HEK293T (cell line): ENCODE results near the gene OR2T11.

Source experiments
- CTCF ChIA-PET: fragments of 350-600 bp; formaldehyde crosslinking; extraction: SDS; loops from one replicate; lab custom pipeline; 2021; ENCODE audit warnings: antibody characterized with exemption, inconsistent platforms; lab: Yijun Ruan, JAX
- POLR2A ChIA-PET: fragments of 350-600 bp; formaldehyde crosslinking; extraction: SDS; loops from one replicate; lab custom pipeline; 2020; ENCODE audit warnings: antibody characterized with exemption, inconsistent platforms; lab: Yijun Ruan, JAX
- DNase-seq: peaks from one replicate; pipeline ENCODE4 v3.0.0; 2012; ENCODE audit warnings: mixed read lengths; ENCODE audit errors: extremely low spot score
- ARNT ChIP-seq: fragments of 450-650 bp; IDR thresholded peaks from 2 replicates; pipeline ENCODE4 v1.6.1; 2017; ENCODE audit warnings: mild to moderate bottlenecking
- BHLHE40 ChIP-seq: fragments of 450-650 bp; IDR thresholded peaks from 2 replicates; pipeline ENCODE4 v1.6.1; 2016; ENCODE audit warnings: mild to moderate bottlenecking, moderate library complexity, borderline replicate concordance
- CTBP1 ChIP-seq: fragments of 450-650 bp; IDR thresholded peaks from 2 replicates; pipeline ENCODE4 v1.6.1; 2016; ENCODE audit warnings: borderline replicate concordance
- ELF4 ChIP-seq: fragments of 450-650 bp; IDR thresholded peaks from 2 replicates; pipeline ENCODE4 v1.6.1; 2017; ENCODE audit warnings: antibody characterized with exemption
- FOXA1 ChIP-seq: fragments of 450-650 bp; IDR thresholded peaks from 2 replicates; pipeline ENCODE4 v1.6.1; 2016; ENCODE audit warnings: mild to moderate bottlenecking
- FOXK2 ChIP-seq: fragments of 450-650 bp; IDR thresholded peaks from 2 replicates; pipeline ENCODE4 v1.6.1; 2016; ENCODE audit warnings: mild to moderate bottlenecking
- FOXM1 ChIP-seq: fragments of 450-650 bp; IDR thresholded peaks from 2 replicates; pipeline ENCODE4 v1.6.1; 2017; ENCODE audit warnings: mild to moderate bottlenecking, borderline replicate concordance
- HDGF ChIP-seq: fragments of 450-650 bp; IDR thresholded peaks from 2 replicates; pipeline ENCODE4 v1.6.1; 2017; ENCODE audit warnings: antibody characterized with exemption, borderline replicate concordance
- L3MBTL2 ChIP-seq: fragments of 450-650 bp; conservative IDR thresholded peaks from 2 replicates; pipeline ENCODE4 v1.6.1; 2016; ENCODE audit warnings: mild to moderate bottlenecking
- LEF1 ChIP-seq: fragments of 450-650 bp; IDR thresholded peaks from 2 replicates; pipeline ENCODE4 v1.6.1; 2017; ENCODE audit warnings: mild to moderate bottlenecking, borderline replicate concordance
- NFRKB ChIP-seq: fragments of 450-650 bp; IDR thresholded peaks from 2 replicates; pipeline ENCODE4 v1.6.1; 2016; ENCODE audit warnings: mild to moderate bottlenecking, moderate library complexity
- SP1 ChIP-seq: fragments of 450-650 bp; IDR thresholded peaks from 2 replicates; pipeline ENCODE4 v1.6.1; 2017
- SUZ12 ChIP-seq: fragments of 450-650 bp; IDR thresholded peaks from 2 replicates; pipeline ENCODE4 v1.6.1; 2016; ENCODE audit warnings: mild to moderate bottlenecking
- TARDBP ChIP-seq: fragments of 450-650 bp; IDR thresholded peaks from 2 replicates; pipeline ENCODE4 v1.6.1; 2016
- ZNF384 ChIP-seq: fragments of 450-650 bp; IDR thresholded peaks from 2 replicates; pipeline ENCODE4 v1.6.1; 2016
- TF ChIP-seq, protein P1 (sequence below): fragments of 450-650 bp; IDR thresholded peaks from 2 replicates; pipeline ENCODE4 v1.6.1; 2016

OR2T11 gene

DNA sequence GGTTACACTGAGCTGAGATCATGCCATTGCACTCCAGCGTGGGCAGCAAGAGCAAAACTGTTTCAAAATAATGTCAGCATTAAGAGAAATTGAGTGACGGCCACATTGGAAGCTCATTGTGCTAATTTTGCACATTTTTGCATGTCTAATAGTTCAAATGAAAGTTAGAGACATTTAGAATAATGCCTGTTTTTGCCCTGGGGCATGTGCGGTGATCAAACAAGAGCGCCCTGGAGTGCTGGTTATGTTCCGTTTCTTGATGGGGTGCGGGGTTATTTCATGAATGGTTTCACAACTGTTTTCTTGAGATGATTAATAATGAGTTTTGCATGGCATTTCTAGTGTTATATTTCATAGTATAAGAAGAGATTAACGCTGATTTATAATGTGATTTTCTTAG is 13.1 kb downstream of the OR2T11 start:
- DNase-seq, result no peak
- no peak for TF ChIP-seq FOXM1
- TF ChIP-seq ZNF384, result no peak
- no peak for TF ChIP-seq BHLHE40
- TF ChIP-seq TARDBP, result no peak
- no peak for TF ChIP-seq SUZ12
- no peak for TF ChIP-seq L3MBTL2
- TF ChIP-seq FOXA1, result no peak
- no peak for TF ChIP-seq NFRKB
- TF ChIP-seq, protein P1, sequence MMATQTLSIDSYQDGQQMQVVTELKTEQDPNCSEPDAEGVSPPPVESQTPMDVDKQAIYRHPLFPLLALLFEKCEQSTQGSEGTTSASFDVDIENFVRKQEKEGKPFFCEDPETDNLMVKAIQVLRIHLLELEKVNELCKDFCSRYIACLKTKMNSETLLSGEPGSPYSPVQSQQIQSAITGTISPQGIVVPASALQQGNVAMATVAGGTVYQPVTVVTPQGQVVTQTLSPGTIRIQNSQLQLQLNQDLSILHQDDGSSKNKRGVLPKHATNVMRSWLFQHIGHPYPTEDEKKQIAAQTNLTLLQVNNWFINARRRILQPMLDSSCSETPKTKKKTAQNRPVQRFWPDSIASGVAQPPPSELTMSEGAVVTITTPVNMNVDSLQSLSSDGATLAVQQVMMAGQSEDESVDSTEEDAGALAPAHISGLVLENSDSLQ, result no peak
- TF ChIP-seq ELF4, result no peak
- no peak for TF ChIP-seq CTBP1
- POLR2A ChIA-PET, result no interaction called here
- CTCF ChIA-PET, result interaction anchor here (0.9 kb wide), 1 partner anchor 185 kb away, joined by 7 read pairs; no protein-coding TSS in a partner anchor

DNA sequence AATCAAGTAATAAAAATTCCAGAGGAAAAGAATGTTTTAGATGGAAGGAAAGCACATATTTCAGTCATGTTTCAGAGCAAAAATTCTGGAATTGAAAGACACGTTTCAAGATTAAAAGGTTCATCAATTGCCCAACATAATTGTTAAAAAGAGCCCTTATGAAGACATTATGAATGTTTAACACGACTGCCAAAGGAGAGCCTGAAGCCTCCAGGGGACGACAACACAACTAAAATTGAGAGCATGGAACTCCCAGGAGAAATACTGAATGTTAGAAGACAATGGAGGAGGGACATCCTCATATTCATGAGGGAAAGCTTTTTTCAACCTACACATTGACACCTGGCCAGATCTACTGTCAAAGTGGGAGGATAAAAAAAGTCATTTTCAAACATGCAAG is 16.0 kb downstream of the OR2T11 start:
- CTCF ChIA-PET, result no interaction called here
- peak; percentile 16 for DNase-seq
- TF ChIP-seq SP1, result no peak
- no peak for TF ChIP-seq BHLHE40
- TF ChIP-seq FOXM1, result no peak
- TF ChIP-seq ZNF384, result no peak
- TF ChIP-seq SUZ12, result no peak
- no peak for TF ChIP-seq ARNT
- TF ChIP-seq HDGF, result no peak
- TF ChIP-seq CTBP1, result no peak
- TF ChIP-seq TARDBP, result no peak
- TF ChIP-seq, protein P1, result no peak
- no peak for TF ChIP-seq NFRKB
- TF ChIP-seq FOXA1, result no peak
- no peak for TF ChIP-seq ELF4
- no peak for TF ChIP-seq FOXK2
- POLR2A ChIA-PET, result no interaction called here

DNA sequence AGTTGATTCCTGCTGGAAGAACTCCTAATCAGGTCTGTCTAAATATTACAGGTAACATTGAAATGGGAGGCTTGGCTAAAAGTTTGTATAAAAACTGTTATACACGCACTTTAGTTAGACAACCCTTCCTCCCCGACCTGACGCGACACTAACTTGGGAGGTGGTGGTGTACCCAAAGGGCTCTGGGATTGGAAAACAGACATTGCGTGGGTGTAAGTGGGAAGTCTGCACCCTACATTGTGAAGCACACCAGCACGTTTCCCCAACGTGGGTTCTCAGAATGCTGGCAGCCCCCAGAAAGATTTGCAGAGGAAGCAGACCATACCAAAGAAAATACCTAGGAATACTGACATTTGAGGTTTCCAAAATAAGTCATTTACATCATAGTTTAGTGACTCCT is 16.8 kb downstream of the OR2T11 start:
- POLR2A ChIA-PET, result no interaction called here
- TF ChIP-seq CTBP1 (no peak), NFRKB (no peak), ARNT (no peak), SP1 (no peak), LEF1 (no peak), L3MBTL2 (no peak), BHLHE40 (no peak), FOXM1 (no peak), SUZ12 (no peak), ELF4 (no peak), TARDBP (no peak), ZNF384 (no peak), FOXK2 (no peak), FOXA1 (no peak), HDGF (no peak)
- TF ChIP-seq, protein P1, result no peak
- DNase-seq, result no peak
- CTCF ChIA-PET, result no interaction called here

DNA sequence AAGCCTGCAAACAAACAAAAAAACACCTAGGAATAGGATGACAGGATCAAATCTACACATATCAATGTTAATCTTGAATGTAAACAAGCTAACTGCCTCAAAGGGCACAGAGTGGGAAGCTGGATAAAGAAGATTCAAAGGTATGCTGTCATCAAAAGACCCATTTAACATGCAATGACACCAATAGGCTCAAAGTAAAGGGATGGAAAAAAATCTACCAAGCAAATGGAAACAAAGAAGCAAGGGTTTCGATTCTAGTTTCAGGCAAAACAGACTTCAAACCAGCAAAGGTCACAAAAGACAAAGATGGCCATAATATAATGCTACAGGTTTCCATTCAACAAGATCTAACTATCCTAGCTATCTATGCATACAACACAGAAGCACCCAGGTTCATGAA is 21.1 kb downstream of the OR2T11 start:
- CTCF ChIA-PET, result no interaction called here
- POLR2A ChIA-PET, result no interaction called here
- TF ChIP-seq SUZ12 (no peak), FOXM1 (no peak), BHLHE40 (no peak), CTBP1 (no peak), FOXA1 (no peak), SP1 (no peak), HDGF (no peak), ARNT (no peak), LEF1 (no peak)
- TF ChIP-seq, protein P1, result no peak
- DNase-seq, result no peak

DNA sequence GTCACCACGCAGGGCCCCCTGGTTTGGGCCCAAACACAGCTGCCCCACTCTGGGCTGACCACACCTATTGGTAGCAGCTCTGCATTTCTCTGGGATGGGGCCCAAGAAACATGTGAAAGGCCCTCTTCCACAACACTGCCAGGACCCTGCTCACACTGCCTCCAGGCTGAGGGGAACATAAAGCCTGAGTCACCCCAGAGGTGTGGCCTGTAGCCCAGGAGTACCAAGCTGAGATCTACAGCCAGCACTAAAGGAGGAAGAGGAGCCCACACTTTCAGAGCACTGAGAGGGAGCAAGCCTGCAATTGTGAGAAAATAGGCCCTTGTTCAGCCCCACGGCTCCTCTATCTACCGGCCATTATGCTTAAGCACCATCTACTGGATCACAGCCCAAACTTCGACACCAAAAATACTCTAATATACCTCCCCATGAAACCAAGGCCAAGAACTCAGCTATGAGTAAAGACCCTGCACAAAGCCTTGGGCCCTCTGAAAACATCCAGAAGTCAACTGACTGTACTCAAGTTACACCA is 22.9 kb downstream of the OR2T11 start:
- ChIA-PET CTCF (no interaction called here), POLR2A (no interaction called here)
- TF ChIP-seq, protein P1, result no peak
- TF ChIP-seq LEF1, result no peak
- no peak for TF ChIP-seq SUZ12
- no peak for TF ChIP-seq NFRKB
- no peak for TF ChIP-seq FOXM1
- no peak for TF ChIP-seq FOXK2
- no peak for TF ChIP-seq ARNT
- no peak for TF ChIP-seq TARDBP
- TF ChIP-seq SP1, result no peak
- TF ChIP-seq FOXA1, result no peak
- no peak for TF ChIP-seq ZNF384
- TF ChIP-seq BHLHE40, result no peak
- TF ChIP-seq L3MBTL2, result no peak
- TF ChIP-seq HDGF, result no peak
- TF ChIP-seq ELF4, result no peak
- no peak for TF ChIP-seq CTBP1
- DNase-seq, result no peak
